Smooth muscle cell of bladder (primary cell): ENCODE results near the gene NFYA. TPM values are rescaled to one million over a fixed set of nuclear protein-coding genes. Genes with fewer than 3 reads are reported as not detected.

Source experiments
- total RNA-seq: library from RNA; depleted of rRNA; stranded (reverse); fragments of >200 nt; gene quantifications from 2 replicates; pipeline ENCODE4 v1.2.3, GENCODE V29; 2014

NFYA gene
- 10.4 and 11.4 TPM in 2 replicates for total RNA-seq

GRCh38 chr6:41072836-41073202 is at the start of gene NFYA:
TSS of gene NFYA (plus strand) at chr6:41072974. CDS start at chr6:41079090, 6,116 bp downstream.

GRCh38 chr6:41039060-41039998 is 33.4 kb upstream of the NFYA start, which contains the start of gene UNC5CL:
TSS of gene UNC5CL (minus strand) at chr6:41039221. CDS start at chr6:41035074, 4,147 bp downstream.

GRCh38 chr6:41042226-41043055 is 30.3 kb upstream of the NFYA start, which contains the start of gene TSPO2:
TSS of gene TSPO2 (plus strand) at chr6:41042467. CDS start at chr6:41042986, 519 bp downstream.

GRCh38 chr6:41053041-41053440 is 19.7 kb upstream of the NFYA start, which contains the start of gene APOBEC2:
TSS of gene APOBEC2 (plus strand) at chr6:41053202. CDS start at chr6:41053348, 146 bp downstream.

GRCh38 chr6:41071923-41072835 is 595 bp upstream of the NFYA start, which contains the start of gene OARD1:
TSS of gene OARD1 (minus strand) at chr6:41072356. CDS start at chr6:41071634, 722 bp downstream.

Other genes starting within 250 kb of the NFYA start
- under 0.01 and 0.09 TPM in 2 replicates for gene UNC5CL, start 33.8 kb upstream of the NFYA start, total RNA-seq
- gene TSPO2, start 30.5 kb upstream of the NFYA start, total RNA-seq: not detected in 2 replicates
- gene APOBEC2, start 19.8 kb upstream of the NFYA start, total RNA-seq: not detected in 2 replicates
- 9.1 and 9.4 TPM in 2 replicates for gene OARD1, start 618 bp upstream of the NFYA start, total RNA-seq
- not detected in 2 replicates for gene TREML1, start 81.4 kb downstream of the NFYA start, total RNA-seq
- gene TREM2, start 90.1 kb downstream of the NFYA start, total RNA-seq: 0.28 and 0.57 TPM in 2 replicates
- not detected in 2 replicates for gene TREML2, start 128.2 kb downstream of the NFYA start, total RNA-seq
- 0.14 TPM in 1 of 2 replicates, not detected in the other for gene TREML4, start 155.4 kb downstream of the NFYA start, total RNA-seq
- 2.7 and 3.4 TPM in 2 replicates for gene TREM1, start 213.7 kb downstream of the NFYA start, total RNA-seq